Tibial nerve (tissue), 4 donors: ENCODE results near the gene WDR64. TPM values are rescaled to one million over a fixed set of nuclear protein-coding genes. Genes with fewer than 3 reads are reported as not detected.

Source experiments
- DNase-seq, 2 donors: peaks; one replicate each; pipeline ENCODE4 v3.0.0-alpha.2; 2019; ENCODE audit warnings: low spot score in 2 of 2
- H3K27ac ChIP-seq, 4 donors: fragments of 200-600 bp; sonication (generic) in 3 of 4; one replicate each; pipeline ENCODE4 v1.5.1; 2017 to 2019; ENCODE audit warnings: mild to moderate bottlenecking in 1 of 4
- H3K27me3 ChIP-seq, 2 donors: fragments of 200-600 bp; sonication (generic) in 1 of 2; one replicate each; pipeline versions ENCODE4 v1.5.1 to v1.6.0; 2017 to 2019
- H3K36me3 ChIP-seq, 3 donors: fragments of 200-600 bp; sonication (generic); one replicate each; pipeline ENCODE4 v1.5.1; 2018 to 2019
- H3K4me1 ChIP-seq, 4 donors: fragments of 200-600 bp; sonication (generic) in 3 of 4; one replicate each; pipeline ENCODE4 v1.5.1; 2017 to 2019
- H3K4me3 ChIP-seq, 4 donors: fragments of 200-600 bp; sonication (generic) in 3 of 4; one replicate each; pipeline ENCODE4 v1.5.1; 2017 to 2019; ENCODE audit warnings: mild to moderate bottlenecking in 1 of 4, moderate library complexity in 1 of 4
- H3K9me3 ChIP-seq, 4 donors: fragments of 200-600 bp; sonication (generic) in 3 of 4; one replicate each; pipeline ENCODE4 v1.5.1; 2017 to 2019
- CTCF ChIP-seq, 5 experiments: fragments of 200-600 bp in 3 of 5; fragments of 450-650 bp in 2 of 5; sonication (generic) in 3 of 5; IDR thresholded peaks; one replicate each; pipeline ENCODE4 v1.5.1; 2016 to 2019; ENCODE audit warnings: antibody characterized with exemption in 5 of 5, mild to moderate bottlenecking in 3 of 5, moderate library complexity in 2 of 5
- EP300 ChIP-seq, 2 donors: sonication (generic); formaldehyde crosslinking; IDR thresholded peaks; one replicate each; pipeline ENCODE4 v1.6.1; 2017; ENCODE audit warnings: antibody characterized with exemption in 2 of 2, mild to moderate bottlenecking in 1 of 2
- POLR2A ChIP-seq, 2 donors: fragments of 450-650 bp; IDR thresholded peaks; one replicate each; pipeline ENCODE4 v1.6.1; 2017; ENCODE audit warnings: antibody characterized with exemption in 2 of 2, mild to moderate bottlenecking in 2 of 2, moderate library complexity in 2 of 2
- WGBS, 2 donors: methylation state at CpG; one replicate each; pipeline ENCODE4 v1.1.5; 2018; 5-methylcytosine and 5-hydroxymethylcytosine counted together
- total RNA-seq, 4 donors: library from RNA; depleted of rRNA; stranded (reverse); fragments of >200 nt; gene quantifications; one replicate each; pipeline ENCODE4 v1.1.0, GENCODE V29; 2016

Gene WDR64
- total RNA-seq = under 1 TPM in 1 of 4 donors, not detected in 3; 0.42 TPM

GRCh38 chr1:241652012-241652411 lies at the start of gene WDR64:
WDR64 (plus strand) TSS chr1:241652281; CDS start chr1:241652485, 204 bp downstream.
- DNase-seq = no peak
- no peaks in the 10 kb centered on the region for H3K9me3 ChIP-seq
- WGBS, 2 donors = 88 to 95% methylated on average over 4 of the region's 4 CpGs
- H3K27ac ChIP-seq = no peak within 1 kb of the TSS
- H3K4me1 ChIP-seq = peaks cover 0 to 3% (median 0%) of the 10 kb centered on the region in 4 donors
- H3K4me3 ChIP-seq = no peak within 1 kb of the TSS
- no peak for TF ChIP-seq POLR2A (IDR thresholded peaks at IDR 0.05)
- TF ChIP-seq EP300 (IDR thresholded peaks at IDR 0.05) = no peak
- no peak for TF ChIP-seq CTCF (IDR thresholded peaks at IDR 0.05)
- no peaks in the 10 kb centered on the region for H3K36me3 ChIP-seq
- H3K27me3 ChIP-seq = no peaks in the 10 kb centered on the region

- WGBS, 2 donors = 38 to 49% methylated on average over 3 of the region's 3 CpGs
- Histone ChIP-seq H3K27ac (peak overlapping the region in 2 of 4 donors; percentile 60 to 62), H3K27me3 (no peaks in the 10 kb centered on the region), H3K9me3 (no peaks in the 10 kb centered on the region), H3K4me3 (no peak overlapping the region), H3K4me1 (peaks cover 0 to 18% (median 0%) of the 10 kb centered on the region in 4 donors), H3K36me3 (peaks cover 0 to 3% (median 0%) of the 10 kb centered on the region in 3 donors)
- TF ChIP-seq EP300 (IDR thresholded peaks at IDR 0.05) (peak in 1 of 2 donors; percentile 41), POLR2A (IDR thresholded peaks at IDR 0.05) (no peak)
- peak in 1 of 2 donors; percentile 25 for DNase-seq
Observed at GRCh38 chr1:241603731-241604245, 48.3 kb upstream of the WDR64 start.

GRCh38 chr1:241605146-241605805 lies 46.8 kb upstream of the WDR64 start:
- 76 to 80% methylated on average over 9 of the region's 9 CpGs for WGBS, 2 donors
- H3K27ac ChIP-seq = no peak overlapping the region
- TF ChIP-seq POLR2A (IDR thresholded peaks at IDR 0.05) = no peak
- no peak overlapping the region for H3K4me3 ChIP-seq
- peaks cover 0 to 3% (median 0%) of the 10 kb centered on the region in 3 donors for H3K36me3 ChIP-seq
- no peaks in the 10 kb centered on the region for H3K9me3 ChIP-seq
- peaks cover 0 to 18% (median 0%) of the 10 kb centered on the region in 4 donors for H3K4me1 ChIP-seq
- H3K27me3 ChIP-seq = no peaks in the 10 kb centered on the region
- DNase-seq = no peak

GRCh38 chr1:241606544-241606943 lies 45.5 kb upstream of the WDR64 start:
- TF ChIP-seq EP300 (IDR thresholded peaks at IDR 0.05) = no peak
- no peak for DNase-seq
- Histone ChIP-seq H3K27me3 (no peaks in the 10 kb centered on the region), H3K4me3 (no peak overlapping the region), H3K36me3 (peaks cover 0 to 3% (median 0%) of the 10 kb centered on the region in 3 donors), H3K27ac (no peak overlapping the region), H3K4me1 (peaks cover 0 to 18% (median 0%) of the 10 kb centered on the region in 4 donors), H3K9me3 (no peaks in the 10 kb centered on the region)
- WGBS, 2 donors = 51 to 57% methylated on average over 5 of the region's 5 CpGs

- no peaks in the 10 kb centered on the region for H3K27me3 ChIP-seq
- H3K4me1 ChIP-seq = peaks cover 0 to 22% (median 0%) of the 10 kb centered on the region in 4 donors
- no peak overlapping the region for H3K27ac ChIP-seq
- no peaks in the 10 kb centered on the region for H3K9me3 ChIP-seq
- TF ChIP-seq POLR2A (IDR thresholded peaks at IDR 0.05) (no peak), EP300 (IDR thresholded peaks at IDR 0.05) (no peak), CTCF (IDR thresholded peaks at IDR 0.05) (no peak)
- peaks cover 0 to 3% (median 0%) of the 10 kb centered on the region in 3 donors for H3K36me3 ChIP-seq
- DNase-seq = no peak
- no peak overlapping the region for H3K4me3 ChIP-seq
Observed at GRCh38 chr1:241607497-241607896, 44.6 kb upstream of the WDR64 start.

GRCh38 chr1:241608379-241609033 lies 43.6 kb upstream of the WDR64 start:
- Histone ChIP-seq H3K27me3 (no peaks in the 10 kb centered on the region), H3K27ac (no peak overlapping the region), H3K36me3 (peaks cover 0 to 3% (median 0%) of the 10 kb centered on the region in 3 donors), H3K4me3 (no peak overlapping the region), H3K4me1 (peaks cover 0 to 16% (median 0%) of the 10 kb centered on the region in 4 donors), H3K9me3 (no peaks in the 10 kb centered on the region)
- TF ChIP-seq CTCF (IDR thresholded peaks at IDR 0.05) = no peak
- no peak for TF ChIP-seq POLR2A (IDR thresholded peaks at IDR 0.05)
- no peak for TF ChIP-seq EP300 (IDR thresholded peaks at IDR 0.05)
- 34 to 37% methylated on average over 3 of the region's 3 CpGs for WGBS, 2 donors
- no peak for DNase-seq
